Ascending aorta (tissue), 2 donors: Measurements from ENCODE around the gene KIF16B. TPM values are rescaled to one million over a fixed set of nuclear protein-coding genes. Genes with fewer than 3 reads are reported as not detected.
"Not testable (repeated sequence)": the region's sequence is repeated elsewhere in the genome, so short reads cannot be mapped to it uniquely, and the experiment has no call there.

ENCODE experiments used
- DNase-seq, 2 donors: peaks; one replicate each; pipeline ENCODE4 v3.0.0-alpha.2; 2019; ENCODE audit warnings: low spot score in 2 of 2
- H3K27ac ChIP-seq, 2 donors: fragments of 200-600 bp; sonication (generic); one replicate each; pipeline ENCODE4 v1.5.1; 2016 to 2017; ENCODE audit warnings: mild to moderate bottlenecking in 1 of 2
- H3K27me3 ChIP-seq: fragments of 200-600 bp; sonication (generic); one replicate; pipeline ENCODE4 v1.5.1; 2017
- H3K36me3 ChIP-seq, 2 donors: fragments of 200-600 bp; sonication (generic); one replicate each; pipeline ENCODE4 v1.5.1; 2016
- H3K4me1 ChIP-seq, 2 donors: fragments of 200-600 bp; sonication (generic); one replicate each; pipeline ENCODE4 v1.5.1; 2016 to 2017; ENCODE audit warnings: mild to moderate bottlenecking in 1 of 2
- H3K4me3 ChIP-seq, 2 donors: fragments of 200-600 bp; sonication (generic); one replicate each; pipeline ENCODE4 v1.5.1; 2016 to 2017; ENCODE audit warnings: mild to moderate bottlenecking in 1 of 2
- H3K9me3 ChIP-seq, 2 donors: fragments of 200-600 bp; sonication (generic); one replicate each; pipeline ENCODE4 v1.5.1; 2016
- intact Hi-C: fragments of 100-400 bp; cut with DNase I; formaldehyde crosslinking; loops from one replicate; pipeline ENCODE4 v1.15.1; 2023
- total RNA-seq: library from RNA; depleted of rRNA; stranded (reverse); fragments of >200 nt; gene quantifications from one replicate; pipeline ENCODE4 v1.1.0, GENCODE V29; 2016
- TF ChIP-seq, protein P1 (sequence below), 3 experiments: fragments of 200-600 bp in 2 of 3; fragments of 450-650 bp in 1 of 3; sonication (generic) in 2 of 3; IDR thresholded peaks; one replicate each; pipeline ENCODE4 v1.5.1; 2016 to 2019; ENCODE audit warnings: antibody characterized with exemption in 3 of 3, mild to moderate bottlenecking in 1 of 3, moderate library complexity in 1 of 3

Gene KIF16B
- total RNA-seq, 1 donor from 2014 or later = 6.3 TPM

DNA sequence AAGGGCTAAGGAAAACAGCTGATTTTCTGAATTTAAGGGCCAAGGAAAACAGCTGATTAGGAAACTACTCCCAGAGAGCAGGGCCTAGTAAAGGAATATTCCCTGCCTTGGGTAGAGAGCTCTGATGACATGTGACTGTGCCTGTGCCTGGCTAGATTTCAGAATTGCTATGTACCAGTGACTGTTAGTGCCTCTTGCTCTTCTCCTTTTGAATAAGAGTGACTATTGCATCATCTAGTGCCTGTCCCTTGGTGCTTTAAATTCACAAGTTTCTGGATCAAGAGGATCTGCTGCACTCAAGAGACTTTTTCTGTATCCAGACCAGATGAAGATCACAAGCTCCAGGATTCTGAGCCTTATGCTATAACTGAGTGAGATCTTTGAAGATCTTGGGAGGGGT, 332.9 kb downstream of the KIF16B start:
- peaks cover 0 to 10% of the 10 kb centered on the region in 2 donors for H3K9me3 ChIP-seq
- no peaks in the 10 kb centered on the region for H3K36me3 ChIP-seq
- H3K4me1 ChIP-seq = no peaks in the 10 kb centered on the region
- H3K27ac ChIP-seq = no peak overlapping the region
- H3K27me3 ChIP-seq = no peaks in the 10 kb centered on the region
- no peak for DNase-seq
- intact Hi-C loops = no loop called here
- H3K4me3 ChIP-seq = no peak overlapping the region
- TF ChIP-seq, protein P1, sequence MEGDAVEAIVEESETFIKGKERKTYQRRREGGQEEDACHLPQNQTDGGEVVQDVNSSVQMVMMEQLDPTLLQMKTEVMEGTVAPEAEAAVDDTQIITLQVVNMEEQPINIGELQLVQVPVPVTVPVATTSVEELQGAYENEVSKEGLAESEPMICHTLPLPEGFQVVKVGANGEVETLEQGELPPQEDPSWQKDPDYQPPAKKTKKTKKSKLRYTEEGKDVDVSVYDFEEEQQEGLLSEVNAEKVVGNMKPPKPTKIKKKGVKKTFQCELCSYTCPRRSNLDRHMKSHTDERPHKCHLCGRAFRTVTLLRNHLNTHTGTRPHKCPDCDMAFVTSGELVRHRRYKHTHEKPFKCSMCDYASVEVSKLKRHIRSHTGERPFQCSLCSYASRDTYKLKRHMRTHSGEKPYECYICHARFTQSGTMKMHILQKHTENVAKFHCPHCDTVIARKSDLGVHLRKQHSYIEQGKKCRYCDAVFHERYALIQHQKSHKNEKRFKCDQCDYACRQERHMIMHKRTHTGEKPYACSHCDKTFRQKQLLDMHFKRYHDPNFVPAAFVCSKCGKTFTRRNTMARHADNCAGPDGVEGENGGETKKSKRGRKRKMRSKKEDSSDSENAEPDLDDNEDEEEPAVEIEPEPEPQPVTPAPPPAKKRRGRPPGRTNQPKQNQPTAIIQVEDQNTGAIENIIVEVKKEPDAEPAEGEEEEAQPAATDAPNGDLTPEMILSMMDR (IDR thresholded peaks at IDR 0.05) = no peak

DNA sequence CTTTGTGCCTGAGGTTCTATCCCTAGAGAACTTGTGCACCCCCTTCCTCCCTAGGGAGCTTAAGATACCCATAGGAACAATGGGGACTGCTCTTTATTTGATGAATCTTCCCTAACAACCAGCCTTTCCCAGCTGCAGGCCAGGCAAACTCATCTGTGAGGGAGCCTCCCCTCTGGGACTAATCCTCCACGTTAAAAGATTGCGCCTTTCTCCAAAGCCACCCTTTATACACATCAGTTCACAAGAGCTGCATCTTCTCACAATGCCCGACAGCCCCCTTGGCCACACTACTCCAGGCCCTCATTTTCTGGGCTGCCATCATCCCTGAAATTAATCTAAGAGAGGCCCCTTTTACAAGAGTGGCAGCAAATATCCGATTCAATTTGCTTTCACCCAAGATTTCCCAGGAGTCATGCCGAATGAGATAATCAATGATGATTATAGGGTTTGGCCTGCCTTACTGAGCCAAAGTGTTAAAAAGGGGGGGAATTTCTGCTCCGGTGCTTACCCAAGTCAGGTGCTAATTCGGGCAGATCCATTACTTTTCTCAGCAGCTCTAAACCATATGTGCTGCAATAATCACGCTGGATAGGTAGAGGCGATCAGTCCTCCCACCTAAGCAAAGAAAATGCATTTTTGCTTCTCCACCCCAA, 336.5 kb downstream of the KIF16B start:
- intact Hi-C loops = no loop called here
- TF ChIP-seq, protein P1 (IDR thresholded peaks at IDR 0.05) = no peak

DNA sequence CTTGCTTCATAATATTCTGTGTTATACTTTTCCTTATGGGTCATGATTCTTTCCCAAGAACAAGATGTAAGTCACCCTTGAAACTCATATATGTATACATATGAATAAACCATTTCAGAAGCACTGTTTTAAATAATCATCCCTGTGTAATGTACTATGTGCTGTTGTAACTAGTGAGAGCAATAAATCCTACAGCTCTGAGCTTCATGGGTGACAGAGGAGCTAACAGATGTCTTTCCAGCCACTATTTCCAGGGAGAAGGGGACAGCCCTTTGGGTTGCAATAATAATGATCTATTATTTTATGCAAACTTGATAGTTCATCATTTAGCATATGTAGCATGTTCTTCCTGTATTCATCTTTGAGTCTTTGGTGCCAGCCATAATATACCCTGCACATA, 342.8 kb downstream of the KIF16B start:
- Histone ChIP-seq H3K9me3 (no peaks in the 10 kb centered on the region), H3K4me3 (no peak overlapping the region), H3K27me3 (no peaks in the 10 kb centered on the region), H3K27ac (no peak overlapping the region), H3K4me1 (no peaks in the 10 kb centered on the region), H3K36me3 (no peaks in the 10 kb centered on the region)
- TF ChIP-seq, protein P1 (IDR thresholded peaks at IDR 0.05) = no peak
- intact Hi-C loops = no loop called here
- no peak for DNase-seq

More for the DNA sequence above, 336.5 kb downstream of the KIF16B start:
- Histone ChIP-seq H3K36me3 (no peaks in the 10 kb centered on the region), H3K9me3 (peaks cover 0 to 10% of the 10 kb centered on the region in 2 donors), H3K27ac (no peak overlapping the region), H3K4me3 (no peak overlapping the region), H3K27me3 (no peaks in the 10 kb centered on the region), H3K4me1 (no peaks in the 10 kb centered on the region)
- no peak for DNase-seq

DNA sequence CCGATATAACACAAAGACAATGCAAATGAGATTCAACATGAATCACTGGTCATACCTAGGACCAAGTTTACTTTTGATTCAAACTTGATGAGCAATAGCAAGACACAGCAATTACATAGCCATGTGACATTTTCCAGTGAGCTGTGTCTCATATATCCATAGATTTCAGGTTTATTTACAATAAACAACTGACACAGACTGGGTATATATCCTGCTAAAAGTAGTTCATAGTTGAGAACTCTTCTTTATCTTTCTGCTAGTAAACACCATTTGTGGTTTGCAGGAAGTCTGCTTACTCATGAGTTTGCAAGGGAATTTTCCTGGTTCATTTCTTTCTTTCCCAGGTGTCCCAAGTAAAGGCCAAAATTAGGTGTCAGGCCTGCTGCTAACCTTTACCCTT, 343.4 kb downstream of the KIF16B start:
- no peak for DNase-seq
- TF ChIP-seq, protein P1 (IDR thresholded peaks at IDR 0.05) = no peak
- no peaks in the 10 kb centered on the region for H3K4me1 ChIP-seq
- intact Hi-C loops = no loop called here
- no peak overlapping the region for H3K27ac ChIP-seq
- no peaks in the 10 kb centered on the region for H3K27me3 ChIP-seq
- H3K9me3 ChIP-seq = no peaks in the 10 kb centered on the region
- H3K4me3 ChIP-seq = no peak overlapping the region
- H3K36me3 ChIP-seq = no peaks in the 10 kb centered on the region

DNA sequence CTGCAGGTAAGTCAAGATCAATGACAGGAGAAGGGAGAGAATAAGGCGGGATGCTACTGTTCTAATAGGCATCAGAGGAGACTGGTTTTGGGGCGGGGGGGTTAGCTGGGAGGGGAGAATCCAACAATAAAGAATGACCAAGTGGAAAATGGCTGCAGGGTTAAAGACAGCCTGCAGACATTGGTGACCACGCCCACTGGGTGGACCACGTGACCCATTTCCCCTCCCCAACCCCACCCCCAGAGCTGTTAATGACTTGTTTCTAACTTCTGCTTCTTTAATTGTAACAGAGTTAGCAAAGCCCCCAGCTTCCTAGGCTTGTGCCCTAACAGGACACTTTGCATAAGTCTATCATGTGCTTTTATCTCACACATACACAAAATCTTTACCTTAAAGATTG, 344.5 kb downstream of the KIF16B start:
- intact Hi-C loops = no loop called here
- TF ChIP-seq, protein P1 (IDR thresholded peaks at IDR 0.05) = no peak
- no peaks in the 10 kb centered on the region for H3K27me3 ChIP-seq
- H3K36me3 ChIP-seq = no peaks in the 10 kb centered on the region
- no peak overlapping the region for H3K27ac ChIP-seq
- no peaks in the 10 kb centered on the region for H3K4me1 ChIP-seq
- no peaks in the 10 kb centered on the region for H3K9me3 ChIP-seq
- DNase-seq = no peak
- H3K4me3 ChIP-seq = no peak overlapping the region

DNA sequence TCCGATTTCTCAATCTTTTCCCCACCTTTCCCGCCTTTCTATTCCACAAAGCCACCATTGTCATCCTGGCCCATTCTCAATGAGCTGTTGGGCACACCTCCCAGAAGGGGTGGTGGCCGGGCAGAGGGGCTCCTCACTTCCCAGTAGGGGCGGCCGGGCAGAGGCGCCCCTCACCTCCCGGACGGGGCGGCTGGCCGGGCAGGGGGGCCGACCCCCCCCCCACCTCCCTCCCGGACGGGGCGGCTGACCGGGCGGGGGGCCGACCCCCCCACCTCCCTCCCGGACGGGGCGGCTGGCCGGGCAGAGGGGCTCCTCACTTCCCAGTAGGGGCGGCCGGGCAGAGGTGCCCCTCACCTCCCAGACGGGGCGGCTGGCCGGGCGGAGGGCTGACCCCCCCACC, 346.3 kb downstream of the KIF16B start:
- H3K36me3 ChIP-seq, intact Hi-C loops, H3K27ac ChIP-seq, H3K4me3 ChIP-seq, H3K9me3 ChIP-seq, H3K27me3 ChIP-seq, DNase-seq, H3K4me1 ChIP-seq: not testable (repeated sequence)
